Caco-2 (cell line): ENCODE data around the gene PNMA1. TPM values are rescaled to one million over a fixed set of nuclear protein-coding genes. Genes with fewer than 3 reads are reported as not detected.

Experiments used
- BruUV-seq: library from RNA; stranded (reverse); fragments of 400-500 nt; replicated peaks from 2 replicates; lab custom pipeline; 2021; lab: Mats Ljungman, UMichigan
- CTCF ChIA-PET: fragments of 300-600 bp; sonication (Branson Sonifier 250); formaldehyde crosslinking; loops from one replicate; lab custom pipeline; 2022; ENCODE audit warnings: antibody characterized with exemption; lab: Charles Lee
- POLR2A ChIA-PET: fragments of 300-600 bp; sonication (Branson Sonifier 250); formaldehyde crosslinking; loops from one replicate; lab custom pipeline; 2022; ENCODE audit warnings: antibody characterized with exemption; lab: Charles Lee
- DNase-seq, 2 experiments: peaks; one replicate each; pipeline versions ENCODE4 v3.0.0 to v3.0.0-alpha.2; 2020 to 2022
- H3K27me3 ChIP-seq: replicated peaks from 2 replicates; pipeline ENCODE4 v1.6.0; 2011; ENCODE audit warnings: low read length; ENCODE audit not compliant: control insufficient read depth, insufficient read depth
- H3K36me3 ChIP-seq: 2 replicates; pipeline ENCODE4 v1.5.1; 2011; ENCODE audit warnings: low read length; ENCODE audit not compliant: control insufficient read depth, insufficient read depth
- H3K4me1 ChIP-seq: fragments of 250-450 bp; sonication (Bioruptor Pico); 2 replicates; pipeline ENCODE4 v1.5.1; 2020; ENCODE audit warnings: mild to moderate bottlenecking
- H3K4me3 ChIP-seq: 2 replicates; pipeline ENCODE4 v1.5.1; 2011; ENCODE audit warnings: low read depth, mild to moderate bottlenecking, control low read depth, low read length
- H3K9me3 ChIP-seq: fragments of 250-450 bp; sonication (Bioruptor Pico); 2 replicates; pipeline ENCODE4 v1.5.1; 2020; ENCODE audit warnings: mild to moderate bottlenecking, moderate library complexity
- H3K27ac Mint-ChIP-seq: one replicate; pipeline ENCODE4 v1.8.0; 2022; ENCODE audit warnings: mixed read lengths; ENCODE audit not compliant: unreplicated experiment
- H3K27me3 Mint-ChIP-seq: one replicate; pipeline ENCODE4 v1.8.0; 2022; ENCODE audit warnings: mixed read lengths; ENCODE audit not compliant: insufficient read depth, unreplicated experiment
- H3K36me3 Mint-ChIP-seq: one replicate; pipeline ENCODE4 v1.8.0; 2022; ENCODE audit warnings: mild to moderate bottlenecking, mixed read lengths; ENCODE audit not compliant: insufficient read depth, unreplicated experiment
- H3K4me1 Mint-ChIP-seq: one replicate; pipeline ENCODE4 v1.8.0; 2022; ENCODE audit warnings: low read depth, mixed read lengths; ENCODE audit not compliant: unreplicated experiment
- H3K4me3 Mint-ChIP-seq: one replicate; pipeline ENCODE4 v1.8.0; 2022; ENCODE audit warnings: mild to moderate bottlenecking, moderate library complexity, mixed read lengths; ENCODE audit not compliant: unreplicated experiment
- H3K9me3 Mint-ChIP-seq: one replicate; pipeline ENCODE4 v1.8.0; 2022; ENCODE audit warnings: mixed read lengths; ENCODE audit not compliant: unreplicated experiment
- CTCF ChIP-seq, 2 experiments: fragments of 200-600 bp in 1 of 2; IDR thresholded peaks; 1 replicate in 1 of 2; 2 replicates in 1 of 2; pipeline versions ENCODE4 v1.5.1 to v1.8.0; 2011 to 2022; ENCODE audit warnings: antibody characterized with exemption in 1 of 2, control low read depth in 1 of 2, inconsistent platforms in 1 of 2, low read depth in 1 of 2, low read length in 1 of 2, mild to moderate bottlenecking in 1 of 2, moderate library complexity in 1 of 2; ENCODE audit not compliant: insufficient read depth in 1 of 2, severe bottlenecking in 1 of 2, unreplicated experiment in 1 of 2
- intact Hi-C: fragments of 100-400 bp; cut with micrococcal nuclease; formaldehyde crosslinking; loops from one replicate; pipeline ENCODE4 v1.10.0; 2022; ENCODE audit not compliant: unreplicated experiment
- total RNA-seq: library from RNA; stranded (reverse); gene quantifications from 2 replicates; pipeline ENCODE4 v1.2.3, GENCODE V29; 2022

The PNMA1 gene
- total RNA-seq, 1 experiment from 2014 or later: 38.8 TPM

- H3K9me3 Mint-ChIP-seq: no peaks in the 10 kb centered on the region
- no peak overlapping the region for H3K27ac Mint-ChIP-seq
- no peak for DNase-seq
- H3K27me3 Mint-ChIP-seq: no peaks in the 10 kb centered on the region
- peaks cover 8% of the 10 kb centered on the region for H3K36me3 Mint-ChIP-seq
- Histone ChIP-seq H3K4me3 (no peak overlapping the region), H3K9me3 (no peaks in the 10 kb centered on the region), H3K36me3 (no peaks in the 10 kb centered on the region), H3K27me3 (no peaks in the 10 kb centered on the region), H3K4me1 (peaks cover 17% of the 10 kb centered on the region)
- H3K4me1 Mint-ChIP-seq: peaks cover 22% of the 10 kb centered on the region
- H3K4me3 Mint-ChIP-seq: no peak overlapping the region
- BruUV-seq: no TSS peak
- ChIA-PET CTCF (no interaction called here), POLR2A (no interaction called here)
- intact Hi-C loops: no loop called here
- TF ChIP-seq CTCF (IDR thresholded peaks at IDR 0.05; ENCODE audit: insufficient read depth in 1 of 2, low read depth in 1 of 2, low read length in 1 of 2, severe bottlenecking in 1 of 2, unreplicated experiment in 1 of 2): no peak
These were observed 47.6 kb downstream of the PNMA1 start for GRCh38 chr14:73666583-73666982.

GRCh38 chr14:73665130-73665529 lies 49.1 kb downstream of the PNMA1 start:
- Mint-ChIP-seq H3K27ac (no peak overlapping the region), H3K36me3 (peaks cover 8% of the 10 kb centered on the region), H3K4me3 (no peak overlapping the region), H3K27me3 (no peaks in the 10 kb centered on the region), H3K4me1 (peaks cover 22% of the 10 kb centered on the region), H3K9me3 (no peaks in the 10 kb centered on the region)
- H3K36me3 ChIP-seq: no peaks in the 10 kb centered on the region
- no TSS peak for BruUV-seq
- no peaks in the 10 kb centered on the region for H3K27me3 ChIP-seq
- peaks cover 17% of the 10 kb centered on the region for H3K4me1 ChIP-seq
- no peaks in the 10 kb centered on the region for H3K9me3 ChIP-seq
- no peak overlapping the region for H3K4me3 ChIP-seq
- no peak for TF ChIP-seq CTCF (IDR thresholded peaks at IDR 0.05; ENCODE audit: insufficient read depth in 1 of 2, low read depth in 1 of 2, low read length in 1 of 2, severe bottlenecking in 1 of 2, unreplicated experiment in 1 of 2)
- CTCF ChIA-PET: no interaction called here
- POLR2A ChIA-PET: interaction anchor here (0.7 kb wide), 1 partner anchor 285 kb away, joined by 5 read pairs; the partner anchor contains the start of gene FAM161B
- intact Hi-C loops: no loop called here
- DNase-seq: no peak

GRCh38 chr14:73663548-73664212 lies 50.5 kb downstream of the PNMA1 start:
- H3K36me3 Mint-ChIP-seq: peaks cover 8% of the 10 kb centered on the region
- peaks cover 17% of the 10 kb centered on the region for H3K4me1 ChIP-seq
- H3K9me3 ChIP-seq: no peaks in the 10 kb centered on the region
- H3K9me3 Mint-ChIP-seq: no peaks in the 10 kb centered on the region
- TF ChIP-seq CTCF (IDR thresholded peaks at IDR 0.05; ENCODE audit: insufficient read depth in 1 of 2, low read depth in 1 of 2, low read length in 1 of 2, severe bottlenecking in 1 of 2, unreplicated experiment in 1 of 2): no peak
- peak overlapping the region; percentile 51 for H3K27ac Mint-ChIP-seq
- no peaks in the 10 kb centered on the region for H3K36me3 ChIP-seq
- no TSS peak for BruUV-seq
- CTCF ChIA-PET: interaction anchor here (0.7 to 1.0 kb wide), 2 partner anchors 155 to 218 kb away, joined by 6 to 10 read pairs; no protein-coding TSS in a partner anchor
- H3K27me3 Mint-ChIP-seq: no peaks in the 10 kb centered on the region
- POLR2A ChIA-PET: no interaction called here
- peaks cover 22% of the 10 kb centered on the region for H3K4me1 Mint-ChIP-seq
- no peak for DNase-seq
- no peak overlapping the region for H3K4me3 ChIP-seq
- H3K4me3 Mint-ChIP-seq: peak overlapping the region; percentile 15
- intact Hi-C loops: loop anchor here (1.0 kb wide), 1 partner anchor 21 kb away; no protein-coding TSS in a partner anchor
- H3K27me3 ChIP-seq: no peaks in the 10 kb centered on the region
